Upper lobe of right lung (tissue), 1 donor: ENCODE measurements around the gene SLC9A1. TPM values are rescaled to one million over a fixed set of nuclear protein-coding genes. Genes with fewer than 3 reads are reported as not detected.

ENCODE experiments used
- ATAC-seq: fragments of 200-7000 bp; cut with Tn5 transposase; one replicate; pipeline ENCODE4 v1.9.1; 2020; ENCODE audit warnings: mild to moderate bottlenecking, moderate library complexity
- DNase-seq: peaks from one replicate; pipeline ENCODE4 v3.0.0-alpha.2; 2020
- H3K27ac ChIP-seq: fragments of 200-600 bp; one replicate; pipeline ENCODE4 v1.8.0; 2022
- H3K27me3 ChIP-seq: fragments of 200-600 bp; one replicate; pipeline ENCODE4 v1.8.0; 2022; ENCODE audit warnings: mild to moderate bottlenecking
- H3K36me3 ChIP-seq: fragments of 200-600 bp; one replicate; pipeline ENCODE4 v1.8.0; 2022
- H3K4me1 ChIP-seq: fragments of 200-600 bp; one replicate; pipeline ENCODE4 v1.8.0; 2022
- H3K4me3 ChIP-seq: fragments of 200-600 bp; one replicate; pipeline ENCODE4 v1.8.0; 2022; ENCODE audit warnings: mild to moderate bottlenecking
- H3K9me3 ChIP-seq: fragments of 200-600 bp; one replicate; pipeline ENCODE4 v1.8.0; 2022
- intact Hi-C: fragments of 100-400 bp; cut with DNase I; formaldehyde crosslinking; loops from one replicate; pipeline ENCODE4 v1.11.0; 2022
- total RNA-seq: library from RNA; stranded (reverse); fragmentation: NEBNext Ultra II Directional; extraction: Animal tissue kit (Norgen Biotek cat#: 25700); gene quantifications from one replicate; pipeline ENCODE4 v1.2.1, GENCODE V29; 2021
- TF ChIP-seq, protein P1 (sequence below): fragments of 200-600 bp; IDR thresholded peaks from one replicate; pipeline ENCODE4 v1.8.0; 2022; ENCODE audit warnings: antibody characterized with exemption
- donor health status: DM: no; HTN: yes; CAD: no; lungs with severe emphysema.

Gene SLC9A1
- total RNA-seq, 1 donor from 2014 or later: 62.4 TPM

DNA sequence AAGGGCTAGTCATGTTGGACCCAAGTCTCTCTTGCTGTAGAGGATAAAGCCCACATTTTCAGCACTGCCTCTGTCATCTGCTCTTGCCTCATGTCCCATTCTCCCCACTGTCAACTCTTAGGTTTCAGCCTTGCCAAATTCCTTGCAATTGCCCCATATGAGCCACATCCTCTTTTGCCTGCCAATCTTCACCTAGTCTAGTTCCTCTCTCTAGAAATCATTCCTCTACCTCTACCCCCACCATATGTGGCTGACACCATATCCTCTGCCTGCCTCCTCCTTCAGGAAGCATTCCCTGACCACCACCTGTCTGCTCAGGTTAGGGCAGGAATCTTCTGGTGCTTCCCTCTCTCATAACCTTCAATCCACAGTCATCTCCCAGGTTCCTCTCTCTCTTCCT, 38.2 kb downstream of the SLC9A1 start:
- TF ChIP-seq, protein P1, sequence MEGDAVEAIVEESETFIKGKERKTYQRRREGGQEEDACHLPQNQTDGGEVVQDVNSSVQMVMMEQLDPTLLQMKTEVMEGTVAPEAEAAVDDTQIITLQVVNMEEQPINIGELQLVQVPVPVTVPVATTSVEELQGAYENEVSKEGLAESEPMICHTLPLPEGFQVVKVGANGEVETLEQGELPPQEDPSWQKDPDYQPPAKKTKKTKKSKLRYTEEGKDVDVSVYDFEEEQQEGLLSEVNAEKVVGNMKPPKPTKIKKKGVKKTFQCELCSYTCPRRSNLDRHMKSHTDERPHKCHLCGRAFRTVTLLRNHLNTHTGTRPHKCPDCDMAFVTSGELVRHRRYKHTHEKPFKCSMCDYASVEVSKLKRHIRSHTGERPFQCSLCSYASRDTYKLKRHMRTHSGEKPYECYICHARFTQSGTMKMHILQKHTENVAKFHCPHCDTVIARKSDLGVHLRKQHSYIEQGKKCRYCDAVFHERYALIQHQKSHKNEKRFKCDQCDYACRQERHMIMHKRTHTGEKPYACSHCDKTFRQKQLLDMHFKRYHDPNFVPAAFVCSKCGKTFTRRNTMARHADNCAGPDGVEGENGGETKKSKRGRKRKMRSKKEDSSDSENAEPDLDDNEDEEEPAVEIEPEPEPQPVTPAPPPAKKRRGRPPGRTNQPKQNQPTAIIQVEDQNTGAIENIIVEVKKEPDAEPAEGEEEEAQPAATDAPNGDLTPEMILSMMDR: no peak
- Histone ChIP-seq H3K4me1 (peaks cover 87% of the 10 kb centered on the region), H3K36me3 (peaks cover 5% of the 10 kb centered on the region), H3K4me3 (no peak overlapping the region), H3K9me3 (no peaks in the 10 kb centered on the region), H3K27me3 (no peaks in the 10 kb centered on the region), H3K27ac (peak overlapping the region; percentile 75)
- intact Hi-C loops: loop anchor here (5.0 kb wide), 1 partner anchor 36 kb away; no protein-coding TSS in a partner anchor
- DNase-seq (no peak), ATAC-seq (peak; percentile 29)

DNA sequence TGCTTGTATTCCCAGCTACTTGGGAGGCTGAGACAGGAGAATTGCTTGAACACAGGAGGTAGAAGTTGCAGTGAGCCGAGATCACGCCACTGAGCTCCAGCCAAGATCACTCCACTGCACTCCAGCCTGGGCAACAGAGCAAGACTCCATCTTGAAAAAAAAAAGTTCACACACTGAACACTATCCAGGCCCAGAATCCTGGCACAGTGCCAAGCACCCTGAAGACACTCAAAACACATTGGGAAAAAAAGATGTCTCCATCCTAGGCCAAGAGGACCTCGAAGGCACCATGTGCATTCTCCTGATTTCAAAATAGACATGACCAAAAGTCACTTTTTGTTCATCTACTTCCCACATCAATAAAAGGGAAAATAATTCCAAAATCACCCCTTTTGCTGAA, 38.7 kb downstream of the SLC9A1 start:
- no peak overlapping the region for H3K4me3 ChIP-seq
- intact Hi-C loops: loop anchor here (5.0 kb wide), 1 partner anchor 36 kb away; no protein-coding TSS in a partner anchor
- H3K4me1 ChIP-seq: peaks cover 87% of the 10 kb centered on the region
- no peaks in the 10 kb centered on the region for H3K27me3 ChIP-seq
- TF ChIP-seq, protein P1: no peak
- ATAC-seq (no peak), DNase-seq (no peak)
- H3K9me3 ChIP-seq: no peaks in the 10 kb centered on the region
- H3K27ac ChIP-seq: peak overlapping the region; percentile 75
- peaks cover 5% of the 10 kb centered on the region for H3K36me3 ChIP-seq

DNA sequence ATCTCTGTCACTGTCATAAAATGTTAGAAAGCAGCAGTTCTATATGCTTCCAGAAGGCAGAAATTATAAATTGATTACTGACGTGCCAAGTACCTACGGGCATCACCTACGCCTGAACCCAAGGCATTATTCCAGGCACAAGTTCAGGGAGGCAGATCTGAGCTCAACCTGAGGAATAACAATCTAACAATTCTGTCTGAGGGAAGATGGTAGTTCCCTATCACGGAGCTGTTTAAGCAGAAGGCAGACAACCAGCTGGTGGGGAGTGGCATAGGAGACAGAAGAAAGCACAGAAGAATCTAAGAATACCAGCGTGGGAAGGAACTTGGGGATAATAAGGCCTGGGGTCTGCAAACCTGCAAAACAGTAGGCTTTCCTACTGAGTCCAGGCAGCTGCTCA, 40.4 kb downstream of the SLC9A1 start:
- H3K4me1 ChIP-seq: peaks cover 83% of the 10 kb centered on the region
- no peaks in the 10 kb centered on the region for H3K27me3 ChIP-seq
- TF ChIP-seq, protein P1: no peak
- ATAC-seq (no peak), DNase-seq (no peak)
- peaks cover 5% of the 10 kb centered on the region for H3K36me3 ChIP-seq
- intact Hi-C loops: no loop called here
- no peaks in the 10 kb centered on the region for H3K9me3 ChIP-seq
- H3K27ac ChIP-seq: peak overlapping the region; percentile 75
- no peak overlapping the region for H3K4me3 ChIP-seq

DNA sequence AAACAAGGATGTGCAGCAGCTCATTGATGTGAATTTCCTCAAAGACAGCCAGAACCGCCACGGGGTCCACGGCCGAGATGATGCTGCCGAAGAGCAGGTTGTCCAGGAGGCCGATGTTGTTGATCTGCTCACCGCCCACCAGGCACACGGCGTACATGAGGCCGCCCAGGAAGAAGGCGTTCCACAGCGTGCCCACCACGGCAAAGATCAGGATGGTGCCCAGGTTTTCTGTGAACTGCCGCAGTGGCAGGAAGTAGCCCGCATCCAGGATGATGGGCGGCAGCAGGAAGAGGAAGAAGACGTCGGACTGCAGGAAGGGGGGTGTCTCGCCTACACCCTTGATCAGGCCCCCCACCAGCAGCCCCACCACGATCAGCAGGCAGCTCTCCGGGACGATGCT, 41.1 kb downstream of the SLC9A1 start:
- Histone ChIP-seq H3K27ac (peak overlapping the region; percentile 75), H3K36me3 (peaks cover 5% of the 10 kb centered on the region), H3K27me3 (no peaks in the 10 kb centered on the region), H3K4me3 (no peak overlapping the region), H3K9me3 (no peaks in the 10 kb centered on the region), H3K4me1 (peaks cover 78% of the 10 kb centered on the region)
- DNase-seq (no peak), ATAC-seq (no peak)
- intact Hi-C loops: no loop called here
- TF ChIP-seq, protein P1: no peak

DNA sequence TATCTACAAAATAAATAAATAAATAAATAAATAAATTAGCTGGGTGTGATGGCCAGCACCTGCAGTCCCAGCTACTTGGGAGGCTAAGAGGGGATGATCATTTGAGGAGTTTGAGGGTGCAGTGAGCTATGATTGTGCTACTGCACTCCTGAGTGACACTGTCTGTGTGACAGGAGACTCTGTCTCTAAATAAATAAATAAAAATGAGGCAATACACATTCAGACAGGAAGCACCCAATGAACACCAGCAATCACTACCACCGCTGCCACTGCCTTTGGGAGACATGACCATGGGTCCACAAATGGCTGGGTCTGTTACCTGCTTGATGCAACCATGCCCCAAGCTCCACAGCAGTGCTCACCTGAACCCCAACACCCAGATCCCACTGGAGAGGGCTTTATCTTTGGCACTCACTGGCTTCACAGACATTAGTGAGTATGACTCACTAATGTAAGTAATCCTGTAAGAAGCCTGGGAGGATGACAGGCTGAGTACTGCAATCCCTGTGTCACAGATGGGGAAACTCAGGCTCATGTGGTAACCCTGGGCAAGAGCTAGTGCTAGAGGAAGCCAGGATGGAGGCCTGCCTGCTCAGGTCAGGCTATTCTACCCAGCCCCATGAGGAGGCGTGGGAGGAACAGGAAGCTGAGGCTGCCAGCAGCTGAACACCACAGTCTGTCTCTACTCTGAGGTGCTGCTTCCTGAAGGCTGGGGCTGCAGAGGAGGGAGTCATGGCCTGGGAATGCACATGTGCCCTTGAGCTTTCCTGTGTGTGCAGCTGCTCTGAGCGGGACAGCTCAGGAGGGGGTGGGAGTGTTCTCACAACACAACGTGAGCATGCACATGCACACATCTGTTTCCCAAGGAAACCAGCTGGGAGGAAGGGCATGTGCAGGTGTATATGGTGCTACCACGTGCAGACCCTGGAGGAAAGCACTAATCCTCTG, 43.0 kb downstream of the SLC9A1 start:
- peaks cover 5% of the 10 kb centered on the region for H3K36me3 ChIP-seq
- DNase-seq (peak; percentile 92), ATAC-seq (peak; percentile 92)
- H3K27ac ChIP-seq: peak overlapping the region; percentile 69
- H3K27me3 ChIP-seq: no peaks in the 10 kb centered on the region
- TF ChIP-seq, protein P1: peak; percentile 43
- intact Hi-C loops: no loop called here
- H3K9me3 ChIP-seq: no peaks in the 10 kb centered on the region
- peaks cover 59% of the 10 kb centered on the region for H3K4me1 ChIP-seq
- H3K4me3 ChIP-seq: no peak overlapping the region
